ENCODE measurements around the gene THAP10.
A peak's percentile ranks its signal among the peaks of the same experiment; 100 is the strongest.

Gene THAP10

GRCh38 chr15:70892002-70892911 is at the start of gene THAP10, which contains the start of gene LRRC49 (continued):
- TF ChIP-seq ZXDB (tag by site-specific recombination; IDR thresholded peaks at IDR 0.05), result peak; percentile 96
- TF ChIP-seq GLI2 (tag by site-specific recombination; IDR thresholded peaks at IDR 0.05; ENCODE audit: borderline replicate concordance, low read depth), result no peak
- no peak for TF ChIP-seq ZNF266 (tag by site-specific recombination; IDR thresholded peaks at IDR 0.05; ENCODE audit: low read depth)
- no peak for TF ChIP-seq ZNF16 (tag by site-specific recombination; IDR thresholded peaks at IDR 0.05; ENCODE audit: low read depth)
- TF ChIP-seq HOXC10 (CRISPR knock-in tag; IDR thresholded peaks at IDR 0.05), result 0 out of 2 replicates have a peak, but pooled peaks have one; percentile 70
- peak; percentile 87 for TF ChIP-seq ZFP69B (tag by site-specific recombination; IDR thresholded peaks at IDR 0.05)
- TF ChIP-seq ZBTB44 (tag by site-specific recombination; IDR thresholded peaks at IDR 0.05), result peak; percentile 56; the same call in 1 of the 2 replicates
- TF ChIP-seq ZBTB11 (tag by site-specific recombination; conservative IDR thresholded peaks at IDR 0.05; ENCODE audit: low read depth), result peak; percentile 99
- TF ChIP-seq ZNF549 (tag by site-specific recombination; IDR thresholded peaks at IDR 0.05), result no peak
- TF ChIP-seq TSHZ1 (tag by site-specific recombination; IDR thresholded peaks at IDR 0.05; ENCODE audit: borderline replicate concordance), result no peak
- TF ChIP-seq ZFP3 (tag by site-specific recombination; IDR thresholded peaks at IDR 0.05; ENCODE audit: low read depth), result 0 out of 2 replicates have a peak, but pooled peaks have one; percentile 36
- no peak for TF ChIP-seq ZNF121 (tag by site-specific recombination; IDR thresholded peaks at IDR 0.05)
- TF ChIP-seq ZNF571 (tag by site-specific recombination; IDR thresholded peaks at IDR 0.05), result no peak
- peak; percentile 94 for TF ChIP-seq ZNF2 (tag by site-specific recombination; IDR thresholded peaks at IDR 0.05)
- peak; percentile 46; the same call in 1 of the 2 replicates for TF ChIP-seq PRDM4 (tag by site-specific recombination; IDR thresholded peaks at IDR 0.05)
- TF ChIP-seq ZBTB17 (tag by site-specific recombination; IDR thresholded peaks at IDR 0.05), result peak; percentile 97
- TF ChIP-seq KLF8 (tag by site-specific recombination; IDR thresholded peaks at IDR 0.05), result peak; percentile 88
- peak; percentile 65; the same call in 1 of the 2 replicates for TF ChIP-seq ZNF391 (tag by site-specific recombination; IDR thresholded peaks at IDR 0.05; ENCODE audit: borderline replicate concordance, low read depth)
- 0 out of 2 replicates have a peak, but pooled peaks have one; percentile 84 for TF ChIP-seq ZNF221 (tag by site-specific recombination; IDR thresholded peaks at IDR 0.05; ENCODE audit: borderline replicate concordance)
- peak; percentile 50; the same call in 1 of the 2 replicates for TF ChIP-seq ZNF146 (tag by site-specific recombination; IDR thresholded peaks at IDR 0.05)
- peak; percentile 71 for TF ChIP-seq SCRT2 (tag by site-specific recombination; IDR thresholded peaks at IDR 0.05)
- TF ChIP-seq ZNF19 (tag by site-specific recombination; IDR thresholded peaks at IDR 0.05; ENCODE audit: low read depth), result no peak
- peak; percentile 98 for TF ChIP-seq ZNF600 (tag by site-specific recombination; IDR thresholded peaks at IDR 0.05)
- no peak for TF ChIP-seq ZNF175 (tag by site-specific recombination; IDR thresholded peaks at IDR 0.05)
- peak; percentile 99 for TF ChIP-seq GLIS2 (tag by site-specific recombination; IDR thresholded peaks at IDR 0.05)
- no peak for TF ChIP-seq ZNF645 (tag by site-specific recombination; IDR thresholded peaks at IDR 0.05)
- peak; percentile 96 for TF ChIP-seq ZNF501 (tag by site-specific recombination; IDR thresholded peaks at IDR 0.05)
